ENCODE results near the gene SLITRK2.

The SLITRK2 gene

GRCh38 chrX:145817331-145818185 lies at the start of gene SLITRK2:
SLITRK2 (plus strand) TSS chrX:145817829; CDS start chrX:145822426, 4,597 bp downstream.
- Histone ChIP-seq H3K9me3 (replicated peaks in 1 of 11) (peaks cover 7 to 18% (median 11%) of the 10 kb centered on the region in 11 experiments; a peak in 14 of 22 replicates), H3K27me3 (peaks cover 73 to 99% (median 96%) of the 10 kb centered on the region in 11 experiments), H3K36me3 (no peaks in the 10 kb centered on the region), H3K4me1 (no peaks in the 10 kb centered on the region), H4K20me1 (peaks cover 0 to 10% (median 0%) of the 10 kb centered on the region in 11 experiments; a peak in 3 of 22 replicates), H3K9ac (no peak within 1 kb of the TSS), H3K27ac (no peak within 1 kb of the TSS), H3K4me2 (no peak within 1 kb of the TSS), H3K4me3 (no peak within 1 kb of the TSS)
- no peak for TF ChIP-seq Cebpa-rat (IDR thresholded peaks at IDR 0.05)

GRCh38 chrX:145773006-145773405 lies 44.6 kb upstream of the SLITRK2 start:
- H3K4me1 ChIP-seq = no peaks in the 10 kb centered on the region
- H3K9ac ChIP-seq = no peak overlapping the region
- no peak for TF ChIP-seq Cebpa-rat (IDR thresholded peaks at IDR 0.05)
- peaks cover 71 to 97% (median 91%) of the 10 kb centered on the region in 11 experiments for H3K27me3 ChIP-seq
- H3K4me2 ChIP-seq = no peak overlapping the region
- H3K36me3 ChIP-seq = no peaks in the 10 kb centered on the region
- no peak overlapping the region for H3K27ac ChIP-seq
- no peaks in the 10 kb centered on the region for H4K20me1 ChIP-seq
- H3K9me3 ChIP-seq (replicated peaks in 1 of 11) = peaks cover 0 to 3% (median 0%) of the 10 kb centered on the region in 11 experiments; a peak in 3 of 22 replicates
- no peak overlapping the region for H3K4me3 ChIP-seq

- Histone ChIP-seq H3K27me3 (peaks cover 72 to 96% (median 90%) of the 10 kb centered on the region in 11 experiments), H3K9ac (no peak overlapping the region), H3K4me2 (no peak overlapping the region), H3K36me3 (no peaks in the 10 kb centered on the region), H3K4me3 (no peak overlapping the region), H4K20me1 (no peaks in the 10 kb centered on the region), H3K27ac (no peak overlapping the region), H3K9me3 (replicated peaks in 1 of 11) (peaks cover 0 to 8% (median 0%) of the 10 kb centered on the region in 11 experiments; a peak in 3 of 22 replicates), H3K4me1 (no peaks in the 10 kb centered on the region)
- no peak for TF ChIP-seq Cebpa-rat (IDR thresholded peaks at IDR 0.05)
Measured at GRCh38 chrX:145792281-145792680, 25.3 kb upstream of the SLITRK2 start.

- no peak for TF ChIP-seq Cebpa-rat (IDR thresholded peaks at IDR 0.05)
- Histone ChIP-seq H3K4me2 (no peak overlapping the region), H3K27me3 (peaks cover 55 to 98% (median 91%) of the 10 kb centered on the region in 11 experiments), H3K4me3 (no peak overlapping the region), H3K9me3 (replicated peaks in 1 of 11) (peaks cover 0 to 24% (median 16%) of the 10 kb centered on the region in 11 experiments; a peak in 19 of 22 replicates), H4K20me1 (no peaks in the 10 kb centered on the region), H3K9ac (no peak overlapping the region), H3K4me1 (no peaks in the 10 kb centered on the region), H3K36me3 (no peaks in the 10 kb centered on the region), H3K27ac (no peak overlapping the region)
Measured at GRCh38 chrX:145803508-145803907, 14.1 kb upstream of the SLITRK2 start.

GRCh38 chrX:145813081-145813480 lies 4.5 kb upstream of the SLITRK2 start:
- no peak overlapping the region for H3K4me2 ChIP-seq
- H3K27me3 ChIP-seq = peaks cover 72 to 99% (median 94%) of the 10 kb centered on the region in 11 experiments
- H3K4me3 ChIP-seq = no peak overlapping the region
- no peak overlapping the region for H3K27ac ChIP-seq
- H3K36me3 ChIP-seq = no peaks in the 10 kb centered on the region
- H4K20me1 ChIP-seq = peaks cover 0 to 3% (median 0%) of the 10 kb centered on the region in 11 experiments; a peak in 2 of 22 replicates
- no peak for TF ChIP-seq Cebpa-rat (IDR thresholded peaks at IDR 0.05)
- no peaks in the 10 kb centered on the region for H3K4me1 ChIP-seq
- peaks cover 3 to 9% (median 4%) of the 10 kb centered on the region in 11 experiments; a peak in 13 of 22 replicates for H3K9me3 ChIP-seq (replicated peaks in 1 of 11)
- H3K9ac ChIP-seq = no peak overlapping the region

- Histone ChIP-seq H3K4me2 (no peak overlapping the region), H3K9ac (no peak overlapping the region), H3K27me3 (peaks cover 72 to 99% (median 96%) of the 10 kb centered on the region in 11 experiments), H3K27ac (no peak overlapping the region), H4K20me1 (peaks cover 0 to 10% (median 0%) of the 10 kb centered on the region in 11 experiments; a peak in 3 of 22 replicates), H3K9me3 (replicated peaks in 1 of 11) (peaks cover 7 to 18% (median 11%) of the 10 kb centered on the region in 11 experiments; a peak in 14 of 22 replicates), H3K36me3 (no peaks in the 10 kb centered on the region), H3K4me3 (no peak overlapping the region), H3K4me1 (no peaks in the 10 kb centered on the region)
- TF ChIP-seq Cebpa-rat (IDR thresholded peaks at IDR 0.05) = no peak
Measured at GRCh38 chrX:145816601-145817315, 871 bp upstream of the SLITRK2 start.

GRCh38 chrX:145818186-145819113 lies 821 bp downstream of the SLITRK2 start:
- Histone ChIP-seq H3K4me1 (no peaks in the 10 kb centered on the region), H3K27me3 (peaks cover 73 to 99% (median 96%) of the 10 kb centered on the region in 11 experiments), H3K9me3 (replicated peaks in 1 of 11) (peaks cover 7 to 18% (median 11%) of the 10 kb centered on the region in 11 experiments; a peak in 14 of 22 replicates)

GRCh38 chrX:145820825-145821224 lies 3.2 kb downstream of the SLITRK2 start:
- Histone ChIP-seq H3K9me3 (replicated peaks in 1 of 11) (peaks cover 7 to 18% (median 11%) of the 10 kb centered on the region in 11 experiments; a peak in 14 of 22 replicates), H3K4me2 (no peak overlapping the region), H3K4me1 (no peaks in the 10 kb centered on the region), H3K27me3 (peaks cover 72 to 98% (median 94%) of the 10 kb centered on the region in 11 experiments), H3K4me3 (no peak overlapping the region), H4K20me1 (peaks cover 0 to 10% (median 0%) of the 10 kb centered on the region in 11 experiments; a peak in 6 of 22 replicates), H3K27ac (no peak overlapping the region), H3K9ac (no peak overlapping the region), H3K36me3 (no peaks in the 10 kb centered on the region)
- TF ChIP-seq Cebpa-rat (IDR thresholded peaks at IDR 0.05) = no peak

More at GRCh38 chrX:145818186-145819113, 821 bp downstream of the SLITRK2 start:
- no peak for TF ChIP-seq Cebpa-rat (IDR thresholded peaks at IDR 0.05)
- H3K4me2 ChIP-seq = no peak overlapping the region
- no peak overlapping the region for H3K27ac ChIP-seq
- H3K36me3 ChIP-seq = no peaks in the 10 kb centered on the region
- H3K9ac ChIP-seq = no peak overlapping the region
- no peak overlapping the region for H3K4me3 ChIP-seq
- peaks cover 0 to 10% (median 0%) of the 10 kb centered on the region in 11 experiments; a peak in 5 of 22 replicates for H4K20me1 ChIP-seq
